Small intestine (tissue), 7 donors: ENCODE measurements around the gene TMEM186. TPM values are rescaled to one million over a fixed set of nuclear protein-coding genes. Genes with fewer than 3 reads are reported as not detected.
"Not testable (repeated sequence)": the region's sequence is repeated elsewhere in the genome, so short reads cannot be mapped to it uniquely, and the experiment has no call there.

ENCODE experiments used
- DNase-seq, 2 donors: peaks; one replicate each; pipeline versions ENCODE4 v3.0.0 to v3.0.0-alpha.2; 2013
- FAIRE-seq: peaks from 2 replicates; lab custom pipeline; 2012; peaks lifted over from hg19 to GRCh38; lab: Jason Lieb, UNC
- H3K27ac ChIP-seq, 3 donors: one replicate each; pipeline ENCODE4 v1.5.1; 2013; ENCODE audit warnings: low read length in 2 of 3, mild to moderate bottlenecking in 2 of 3, control low read depth in 1 of 3, inconsistent platforms in 1 of 3, low read depth in 1 of 3, moderate library complexity in 1 of 3
- H3K27me3 ChIP-seq, 3 donors: one replicate each; pipeline ENCODE4 v1.6.1; 2013; ENCODE audit warnings: low read length in 3 of 3, inconsistent platforms in 1 of 3; ENCODE audit not compliant: control insufficient read depth in 3 of 3, insufficient read depth in 3 of 3
- H3K36me3 ChIP-seq, 3 donors: one replicate each; pipeline ENCODE4 v1.6.1; 2013; ENCODE audit warnings: low read length in 3 of 3, inconsistent platforms in 1 of 3, low read depth in 1 of 3, mild to moderate bottlenecking in 1 of 3, moderate library complexity in 1 of 3; ENCODE audit not compliant: control insufficient read depth in 3 of 3, insufficient read depth in 2 of 3
- H3K4me1 ChIP-seq, 3 donors: one replicate each; pipeline ENCODE4 v1.6.1; 2013; ENCODE audit warnings: low read length in 2 of 3, inconsistent platforms in 1 of 3, low read depth in 1 of 3, mild to moderate bottlenecking in 1 of 3, moderate library complexity in 1 of 3; ENCODE audit not compliant: control insufficient read depth in 3 of 3, insufficient read depth in 2 of 3
- H3K4me3 ChIP-seq, 3 donors: one replicate each; pipeline ENCODE4 v1.5.1; 2013; ENCODE audit warnings: low read length in 3 of 3, control low read depth in 1 of 3, inconsistent platforms in 1 of 3, low read depth in 1 of 3, mild to moderate bottlenecking in 1 of 3, moderate library complexity in 1 of 3
- H3K9me3 ChIP-seq, 2 donors: one replicate each; pipeline ENCODE4 v1.6.1; 2013; ENCODE audit warnings: low read depth in 1 of 2, low read length in 1 of 2; ENCODE audit not compliant: control insufficient read depth in 2 of 2, insufficient read depth in 1 of 2
- WGBS, 3 donors: extraction: QIAGEN DNeasy Blood & Tissue Kit; methylation state at CpG; one replicate each; pipeline ENCODE4 v1.1.7; 2013; 5-methylcytosine and 5-hydroxymethylcytosine counted together
- polyA plus RNA-seq, 4 donors: library from polyadenylated mRNA; stranded (reverse) in 3 of 4; unstranded in 1 of 4; fragments of 200-250 nt in 3 of 4; fragments of 120-200 nt in 1 of 4; gene quantifications; one replicate each; pipeline versions ENCODE4 v1.2.1 to v1.2.3, GENCODE V29; 2013
- donor health status: healthy with polysubstance abuse.
- donor health status: control.
- donor health status: control.
- donor health status: Bipolar disorder and iron deficiency.
- donor health status: healthy.

The TMEM186 gene
- polyA plus RNA-seq, 4 donors = 8.7 to 21.1 (median 13.0) TPM

DNA sequence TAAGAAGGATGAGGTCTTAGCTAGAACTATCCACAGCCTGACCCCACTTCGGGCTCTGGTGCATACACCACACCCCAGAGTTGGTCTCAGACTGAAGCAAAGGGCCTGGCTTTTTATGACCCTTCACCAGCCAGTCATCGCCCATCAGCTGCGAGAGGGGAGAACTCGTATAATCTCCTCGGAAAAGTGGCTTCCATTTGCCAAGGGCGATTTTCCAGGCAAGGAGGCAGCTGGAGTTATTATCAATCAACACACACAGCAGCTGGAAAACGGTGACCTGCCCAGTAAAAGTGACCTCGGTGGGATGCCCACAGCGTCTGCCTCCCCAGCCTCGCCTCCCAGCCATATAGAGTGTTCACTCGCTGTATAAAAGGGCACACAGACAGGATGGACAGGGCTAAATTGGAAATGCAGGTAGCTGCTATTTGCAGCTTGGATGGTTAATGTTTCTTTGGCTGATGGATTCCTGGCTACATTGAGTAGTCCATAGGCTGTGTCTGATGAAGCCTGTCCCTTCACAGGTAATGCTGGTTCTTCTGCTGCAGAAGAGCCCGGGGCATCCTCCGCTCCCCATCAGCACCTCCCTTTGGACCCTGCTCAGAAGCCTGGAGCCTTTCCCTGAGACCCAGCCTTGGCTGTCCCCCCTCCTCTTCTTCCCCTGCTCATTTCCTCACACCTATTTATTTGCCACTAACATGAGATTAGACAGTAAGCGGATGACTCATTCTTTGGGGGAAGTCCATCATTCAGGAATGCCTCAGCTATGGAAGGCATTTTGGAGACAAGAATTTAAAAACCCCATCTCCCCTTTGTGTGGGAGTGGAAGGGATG, 45.7 kb downstream of the TMEM186 start:
- Histone ChIP-seq H3K4me3 (no peak overlapping the region), H3K27me3 (no peaks in the 10 kb centered on the region), H3K4me1 (peaks cover 0 to 30% (median 0%) of the 10 kb centered on the region in 3 donors), H3K27ac (peak overlapping the region in 1 of 3 donors; percentile 50), H3K36me3 (peaks cover 0 to 41% (median 2%) of the 10 kb centered on the region in 3 donors), H3K9me3 (no peaks in the 10 kb centered on the region)
- WGBS, 3 donors = 22 to 61% (median 45%) methylated on average over 14 of the region's 14 CpGs
- FAIRE-seq (no peak), DNase-seq (peak; percentile 75 to 76)

DNA sequence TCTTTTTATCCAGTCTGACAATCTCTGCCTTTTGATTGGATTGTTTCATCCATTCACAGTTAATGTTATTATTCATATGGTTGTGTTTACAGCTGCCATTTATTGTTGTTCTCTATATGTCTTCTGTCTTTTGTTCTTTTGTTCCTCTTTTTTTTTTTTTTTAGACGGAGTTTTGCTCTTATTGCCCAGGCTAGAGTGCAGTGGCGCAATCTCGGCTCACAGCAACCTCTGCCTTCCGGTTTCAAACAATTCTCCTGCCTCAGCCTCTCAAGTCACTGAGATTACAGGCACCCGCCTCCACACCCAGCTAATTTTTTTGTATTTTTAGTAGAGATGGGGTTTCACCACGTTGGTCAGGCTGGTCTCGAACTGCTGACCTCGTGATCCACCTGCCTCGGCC, 48.5 kb downstream of the TMEM186 start:
- H3K27me3 ChIP-seq, DNase-seq, H3K9me3 ChIP-seq, H3K27ac ChIP-seq, FAIRE-seq, H3K4me3 ChIP-seq: not testable (repeated sequence)
- Histone ChIP-seq H3K4me1 (peaks cover 0 to 22% (median 0%) of the 10 kb centered on the region in 3 donors), H3K36me3 (peaks cover 0 to 54% (median 2%) of the 10 kb centered on the region in 3 donors)
- WGBS, 3 donors = 84 to 87% (median 86%) methylated on average over 9 of the region's 9 CpGs

Other genes starting within 250 kb of the TMEM186 start
- not detected for gene TMEM114, start 207.1 kb downstream of the TMEM186 start, polyA plus RNA-seq
- 10 to 100 TPM; 14.1 to 23.3 (median 15.5) TPM for gene METTL22, start 175.9 kb downstream of the TMEM186 start, polyA plus RNA-seq
- 10 to 100 TPM; 13.4 to 41.6 (median 34.6) TPM for gene ABAT, start 123.0 kb downstream of the TMEM186 start, polyA plus RNA-seq
- gene PMM2, start 200 bp upstream of the TMEM186 start, polyA plus RNA-seq = 10 to 100 TPM; 21.1 to 48.1 (median 36.0) TPM
- gene CARHSP1, start 71.4 kb upstream of the TMEM186 start, polyA plus RNA-seq = 100 to 1,000 TPM in 1 of 4 donors, 10 to 100 TPM in 3; 51.6 to 103 (median 88.8) TPM
- 1 to 10 TPM in 1 of 4 donors, not detected in 3; 1.6 TPM for gene LITAFD, start 84.7 kb upstream of the TMEM186 start, polyA plus RNA-seq
- gene USP7, start 166.3 kb upstream of the TMEM186 start, polyA plus RNA-seq = 10 to 100 TPM; 31.6 to 97.1 (median 36.0) TPM